GM12801 (cell line): Measurements from ENCODE around the gene PDE4D.

Source experiments
- CTCF ChIP-seq: IDR thresholded peaks from one replicate; pipeline ENCODE4 v1.5.1; 2011; ENCODE audit warnings: control low read depth; ENCODE audit not compliant: insufficient read length; ENCODE audit errors: extremely low read depth

PDE4D gene

GRCh38 chr5:59905188-59905587 is 11.7 kb upstream of the PDE4D start:
- no peak for TF ChIP-seq CTCF

GRCh38 chr5:59897075-59897474 is 3.5 kb upstream of the PDE4D start:
- TF ChIP-seq CTCF, result no peak

- no peak for TF ChIP-seq CTCF
Observed at GRCh38 chr5:59891962-59892643, 1.4 kb downstream of the PDE4D start.

- no peak for TF ChIP-seq CTCF
Observed at GRCh38 chr5:59887274-59887673, 6.3 kb downstream of the PDE4D start.

- no peak for TF ChIP-seq CTCF
Observed at GRCh38 chr5:59874675-59875074, 18.9 kb downstream of the PDE4D start.

GRCh38 chr5:59873113-59873512 is 20.4 kb downstream of the PDE4D start:
- no peak for TF ChIP-seq CTCF

GRCh38 chr5:59866661-59867060 is 26.9 kb downstream of the PDE4D start:
- no peak for TF ChIP-seq CTCF
